Colon (tissue), 2 donors: ENCODE data around the gene OPCML.

Experiments used
- FAIRE-seq: peaks from 2 replicates; lab custom pipeline; 2012; peaks lifted over from hg19 to GRCh38; lab: Jason Lieb, UNC
- donor health status: control.
- donor health status: control.

OPCML gene

DNA sequence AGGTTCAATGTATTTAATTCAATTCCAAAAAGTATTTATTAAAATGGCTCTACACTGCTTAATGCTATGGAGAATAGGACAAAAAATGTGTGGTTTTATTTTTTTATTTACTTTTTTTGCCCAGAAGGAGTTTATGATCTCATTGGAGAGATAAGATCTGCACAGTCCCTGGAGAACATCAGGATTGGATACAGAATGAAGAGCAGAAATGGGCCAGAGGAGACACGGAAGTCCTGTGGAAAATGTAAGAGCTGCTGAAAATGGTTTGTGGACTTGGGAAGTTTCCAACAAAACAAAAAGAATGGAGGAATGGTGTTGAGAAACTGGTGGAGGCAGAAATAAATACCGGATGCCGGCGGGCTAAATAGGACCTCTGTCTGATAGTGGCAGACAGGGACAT is 554.6 kb downstream of the OPCML start:
- no peak for FAIRE-seq

DNA sequence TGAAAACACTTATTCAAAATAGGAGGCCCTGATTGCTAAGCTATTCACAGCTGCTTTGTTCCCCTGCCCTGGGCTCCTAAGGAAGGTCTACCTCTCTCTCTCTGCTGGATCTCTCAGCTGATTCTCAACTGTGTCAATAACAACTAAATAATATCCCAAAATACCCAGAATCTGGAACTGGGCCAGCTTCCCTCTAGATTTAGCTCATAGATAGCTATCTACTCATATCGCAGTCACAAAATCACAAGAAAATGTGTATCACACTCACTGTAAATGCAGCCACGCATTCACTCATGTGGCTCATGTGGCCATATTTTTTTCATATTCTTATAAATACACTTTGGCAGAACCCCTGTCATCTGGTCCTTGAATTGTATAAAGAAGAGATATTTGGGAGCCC is 555.1 kb downstream of the OPCML start:
- FAIRE-seq, result no peak

DNA sequence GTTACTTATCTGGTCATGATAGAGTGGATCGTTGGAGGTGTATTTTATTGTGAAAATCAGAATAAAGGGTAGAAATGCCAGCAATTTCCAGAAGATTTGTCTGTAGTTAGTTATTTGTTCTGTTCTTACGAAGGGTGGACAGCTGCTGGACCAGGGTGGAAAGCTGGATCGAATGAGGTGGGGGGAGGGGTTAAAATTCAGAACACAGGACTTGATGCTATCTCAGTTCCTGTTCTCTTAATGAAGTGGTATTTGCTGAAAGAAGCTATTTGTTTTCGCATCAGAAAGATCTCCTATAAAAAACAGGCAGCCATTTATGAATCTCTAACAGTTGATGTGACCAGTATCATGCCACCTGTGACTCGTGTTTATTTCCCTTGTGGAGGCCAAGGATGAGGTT is 556.2 kb downstream of the OPCML start:
- FAIRE-seq, result no peak

DNA sequence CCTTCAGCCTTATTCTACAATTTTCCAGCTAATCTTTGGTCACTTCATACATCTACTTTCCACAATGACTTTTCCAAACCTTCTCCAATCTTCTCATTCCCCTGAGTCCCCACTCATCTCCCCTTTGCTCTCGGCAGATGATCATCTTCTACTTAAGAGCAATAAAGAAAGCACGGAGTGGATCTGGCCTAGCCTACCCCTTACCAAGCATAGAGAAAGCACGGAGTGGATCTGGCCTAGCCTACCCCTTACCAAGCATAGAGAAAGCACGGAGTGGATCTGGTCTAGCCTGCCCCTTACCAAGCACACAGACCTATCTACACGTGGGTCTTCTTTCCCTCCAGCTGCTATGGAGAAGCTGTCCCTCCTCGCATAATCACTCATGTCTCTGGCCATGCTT is 558.6 kb downstream of the OPCML start:
- FAIRE-seq, result no peak

DNA sequence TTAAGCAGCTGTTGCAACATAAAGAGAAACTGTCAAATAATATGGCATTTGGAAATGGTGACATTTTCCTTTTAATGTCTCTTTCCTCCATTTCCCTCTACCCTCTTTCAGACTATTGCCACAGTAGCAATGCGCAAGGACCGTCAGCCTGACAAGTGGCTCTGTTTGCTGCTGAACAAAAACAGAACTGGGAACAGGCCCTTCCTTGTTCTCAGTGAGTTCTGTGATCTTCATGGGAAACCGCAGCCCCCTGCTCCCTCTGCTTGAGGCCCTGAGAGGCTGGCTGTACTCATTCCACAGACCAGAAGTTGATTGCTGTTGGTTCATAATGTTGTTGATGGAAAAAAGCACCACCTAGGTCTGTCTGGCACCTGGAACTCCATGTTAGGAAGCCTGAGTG is 559.7 kb downstream of the OPCML start:
- FAIRE-seq, result no peak

DNA sequence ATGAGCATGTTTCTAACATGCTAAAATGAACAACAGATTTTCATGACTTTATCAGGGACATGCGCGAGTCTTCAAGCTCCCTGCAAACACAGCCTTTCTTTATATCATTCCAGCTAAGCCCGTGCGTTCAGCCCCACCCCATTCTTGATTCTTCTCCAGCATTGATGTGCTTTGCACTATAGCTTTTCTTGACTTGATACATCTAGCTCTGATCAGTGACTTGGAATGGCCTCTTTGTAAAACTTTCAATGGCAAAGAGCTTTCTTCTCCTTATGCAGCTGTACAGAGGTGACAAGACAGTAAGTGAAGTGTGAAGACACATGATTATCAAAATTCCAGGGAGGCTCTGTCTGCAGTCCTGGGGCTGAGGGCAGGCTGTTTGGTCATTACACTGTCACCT is 561.0 kb downstream of the OPCML start:
- FAIRE-seq, result no peak

DNA sequence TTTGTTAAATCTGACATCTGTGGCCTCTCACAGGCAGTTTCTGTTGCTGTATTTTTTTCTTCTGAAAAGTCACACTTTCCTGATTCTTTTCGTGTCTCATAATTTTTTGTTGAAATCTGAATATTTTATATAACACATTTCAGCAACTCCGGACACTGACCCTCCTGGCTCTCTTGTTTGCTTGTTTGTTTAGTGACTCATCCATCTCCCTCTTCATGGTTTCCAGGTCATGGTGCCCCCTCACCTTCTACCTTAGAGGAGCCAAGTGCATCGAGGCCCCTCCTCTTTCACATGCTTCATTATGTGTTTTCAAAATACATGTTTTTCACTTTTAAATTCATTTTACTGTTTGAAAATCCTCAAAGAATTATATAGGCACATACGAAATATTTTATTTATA is 562.4 kb downstream of the OPCML start:
- FAIRE-seq, result no peak

DNA sequence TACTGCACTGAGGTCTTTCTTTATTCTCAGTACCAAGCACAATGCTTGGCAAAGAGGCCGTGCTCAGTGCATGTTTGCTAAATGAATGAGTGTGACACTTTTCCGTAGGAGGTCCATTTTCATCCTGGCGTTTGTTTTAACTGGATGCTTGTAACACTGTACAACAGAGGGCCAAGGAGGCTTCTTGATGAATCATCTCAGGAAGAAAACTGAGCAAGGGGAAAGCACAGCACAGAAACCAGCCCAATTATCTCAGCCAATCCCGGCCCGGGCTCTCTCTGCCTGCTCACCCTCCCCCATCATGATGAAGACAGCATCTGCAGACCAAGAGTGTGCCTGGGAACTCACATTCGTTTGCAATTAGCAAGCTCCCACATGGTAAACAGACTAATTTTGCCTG is 570.3 kb downstream of the OPCML start:
- no peak for FAIRE-seq

DNA sequence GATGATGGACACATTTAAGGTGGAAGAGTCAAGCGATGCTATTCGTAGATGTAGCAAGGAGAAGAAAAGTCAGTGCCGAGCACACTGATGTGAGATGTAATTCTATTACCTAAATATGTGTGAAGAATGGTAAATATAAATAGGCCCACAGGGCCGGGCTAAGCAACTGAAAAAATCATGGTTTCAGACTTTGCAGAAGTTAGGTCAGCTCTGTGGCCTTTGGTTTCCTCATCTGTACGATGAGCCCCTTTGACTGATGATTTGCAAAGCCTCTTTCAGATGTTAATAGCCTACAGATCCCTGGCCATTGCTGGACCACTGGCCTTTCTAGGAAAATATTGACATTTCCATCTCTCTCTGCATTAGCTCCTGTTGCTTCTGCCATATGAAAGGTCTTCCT is 570.8 kb downstream of the OPCML start:
- FAIRE-seq, result no peak

DNA sequence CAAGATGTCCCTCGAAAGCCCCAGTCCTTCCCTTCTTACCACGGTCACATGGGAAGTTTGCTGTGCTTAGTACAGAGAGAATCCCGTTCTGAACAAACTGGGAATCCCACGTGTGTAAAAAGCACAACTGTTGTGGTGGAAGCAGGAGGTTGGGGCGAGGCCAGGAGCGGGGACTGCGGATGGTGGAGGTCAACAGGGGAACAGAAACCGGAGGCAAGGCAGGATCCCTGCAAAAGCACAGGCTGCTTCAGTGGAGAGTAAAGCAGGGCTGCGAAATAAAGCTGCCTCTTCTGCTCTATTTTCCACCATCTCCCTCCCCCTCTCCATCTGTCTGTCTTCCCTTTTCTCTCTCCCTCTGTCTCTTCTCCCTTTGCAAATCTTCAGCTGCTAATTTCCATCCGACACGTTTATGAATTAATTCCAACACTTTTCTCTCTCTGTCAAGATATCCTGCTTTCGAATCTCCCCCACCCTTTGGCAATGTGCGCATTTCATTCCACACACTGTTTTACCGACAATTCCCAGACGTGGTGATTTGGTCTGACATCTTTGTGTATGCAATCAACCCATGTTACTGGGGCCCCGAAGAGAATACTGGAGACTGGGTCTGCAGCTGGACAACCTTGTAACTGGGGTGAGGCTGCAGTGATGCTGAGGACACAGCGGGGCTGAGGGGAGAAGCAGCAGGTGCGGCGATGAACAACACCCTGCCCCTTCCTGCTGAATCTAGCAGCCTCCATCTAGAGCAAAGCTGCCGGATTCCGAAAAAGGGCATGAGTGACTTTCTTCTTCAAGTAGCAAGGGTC is 571.8 kb downstream of the OPCML start:
- no peak for FAIRE-seq

DNA sequence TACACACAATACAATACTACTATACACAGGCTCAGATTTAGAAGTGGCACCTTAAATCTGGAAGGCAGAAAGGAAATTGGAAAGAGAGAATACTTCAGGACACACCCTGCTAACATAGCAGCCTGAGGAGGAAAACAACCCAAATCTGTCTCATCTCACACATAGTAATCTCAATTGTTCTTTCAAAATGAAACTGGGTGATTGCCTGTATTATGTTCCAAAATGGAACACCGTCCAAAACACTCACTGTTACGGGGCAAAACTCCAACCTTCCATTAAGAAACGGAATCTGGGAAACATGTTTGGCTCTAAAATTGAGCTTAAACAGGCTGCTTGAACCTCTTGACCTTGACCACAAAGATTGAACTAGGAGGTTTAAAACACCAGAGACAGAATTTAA is 572.6 kb downstream of the OPCML start:
- no peak for FAIRE-seq

DNA sequence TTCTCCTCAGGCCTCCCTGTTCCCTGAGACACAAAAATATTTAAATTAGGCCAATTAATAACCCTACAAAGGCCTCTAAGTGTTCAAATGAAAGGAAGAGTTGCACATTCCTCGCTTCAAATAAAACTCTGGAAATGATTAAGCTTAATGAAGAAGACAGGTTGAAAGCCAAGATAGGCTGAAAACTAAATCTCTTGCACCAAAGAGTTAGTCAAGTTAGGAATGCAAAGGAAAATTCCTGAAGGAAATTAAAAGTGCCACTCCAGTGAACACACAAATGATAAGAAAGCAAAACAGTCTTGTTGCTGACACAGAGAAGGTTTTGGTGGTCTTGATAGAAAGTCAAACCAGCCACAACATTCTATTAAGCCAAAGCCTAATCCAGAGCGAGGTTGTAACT is 574.4 kb downstream of the OPCML start:
- no peak for FAIRE-seq

DNA sequence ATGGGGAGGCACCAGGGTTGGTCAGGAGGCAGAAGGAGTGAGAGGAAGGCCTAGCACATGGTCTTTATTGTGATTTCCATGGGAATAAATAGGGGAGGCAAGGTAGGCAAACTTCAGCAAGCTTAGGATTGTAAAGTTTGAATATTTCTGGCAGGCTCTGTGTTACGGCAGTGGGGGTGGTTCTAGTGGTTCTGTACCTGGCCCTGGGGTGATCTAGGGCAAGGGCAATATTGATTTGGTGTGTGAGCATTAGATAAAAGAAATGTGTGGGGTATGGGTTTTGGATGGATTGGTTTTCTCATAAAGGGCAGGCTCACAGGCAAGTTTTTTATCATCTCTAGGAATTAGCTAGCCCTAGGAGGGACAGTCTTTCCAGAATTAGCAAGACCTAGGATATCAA is 584.0 kb downstream of the OPCML start:
- FAIRE-seq, result no peak

DNA sequence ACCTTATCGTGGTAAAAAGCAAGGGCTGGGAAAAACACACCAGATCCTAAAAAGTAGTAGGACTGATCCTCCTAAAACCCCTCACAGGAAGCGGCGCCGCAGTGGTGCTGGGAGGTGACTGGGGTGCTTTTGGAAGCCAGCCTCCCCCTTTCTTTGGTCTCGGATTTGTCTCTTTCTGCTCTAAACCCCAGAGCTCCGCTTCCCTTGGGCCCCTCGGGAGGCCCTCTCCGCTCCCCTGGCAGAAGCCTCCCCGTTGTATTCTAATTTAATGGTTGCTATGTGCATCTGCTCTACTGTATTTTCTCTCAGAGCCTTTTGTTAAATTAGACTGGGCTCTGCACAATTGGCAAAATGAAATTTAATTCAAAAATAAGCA is 587.7 kb downstream of the OPCML start:
- FAIRE-seq, result no peak

DNA sequence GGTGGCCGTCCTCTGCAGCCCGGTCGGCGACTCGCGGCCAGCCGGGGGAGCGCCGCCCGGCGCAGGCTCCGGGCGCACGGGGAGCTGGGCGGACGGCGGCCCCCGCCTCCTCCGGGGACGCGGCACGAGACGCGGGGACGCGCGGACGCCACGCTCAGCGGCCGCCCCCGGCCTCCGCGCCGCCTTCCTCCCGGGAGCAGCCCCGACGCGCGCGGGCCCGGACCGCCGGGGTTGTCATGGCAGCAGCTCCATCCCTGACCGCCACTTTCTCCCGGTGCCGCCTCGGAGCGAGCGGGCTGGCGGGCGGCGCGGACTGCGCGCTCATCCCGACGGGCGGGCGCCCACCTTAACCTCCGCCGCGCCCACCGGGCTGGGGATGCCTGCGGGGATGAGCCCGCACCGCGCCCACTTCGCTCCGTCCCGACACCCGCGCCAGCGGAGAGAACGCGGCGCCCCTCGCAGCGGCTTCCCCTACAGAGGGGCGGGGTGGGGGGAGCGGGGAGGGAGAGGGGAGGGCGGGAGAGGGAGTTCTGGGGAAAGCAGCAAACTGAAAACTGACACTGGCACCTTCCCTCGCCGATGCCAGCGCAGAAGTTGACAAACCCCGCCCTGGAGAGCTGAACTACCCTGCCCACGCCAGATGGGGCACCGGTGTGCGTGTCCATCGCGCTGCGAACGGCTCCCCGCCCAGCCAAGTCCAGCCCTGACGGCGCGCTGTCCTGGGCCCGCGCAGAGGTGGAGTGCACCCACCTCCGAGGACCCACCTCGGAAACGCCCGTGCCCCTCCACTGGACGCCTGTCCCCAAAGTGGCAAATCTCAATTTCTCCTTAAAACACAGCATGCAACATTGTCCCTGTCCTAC is 588.4 kb downstream of the OPCML start:
- FAIRE-seq, result no peak

DNA sequence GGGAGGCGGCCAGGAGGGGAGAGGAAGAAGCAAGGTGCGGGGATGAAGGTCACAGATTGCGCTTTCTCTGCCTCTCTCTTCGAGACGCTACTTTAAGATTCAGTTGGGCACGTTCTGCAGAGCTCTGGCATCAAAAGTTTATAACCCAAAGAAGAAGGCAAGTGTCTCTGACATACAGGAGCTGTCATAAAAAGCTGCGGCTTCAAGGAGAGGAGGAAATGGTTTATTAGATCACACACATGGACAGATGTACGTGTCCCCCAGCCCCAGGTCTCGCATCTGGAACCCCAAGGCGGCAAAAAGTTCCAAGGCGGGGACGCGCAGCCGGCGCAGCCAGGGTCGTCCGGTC is 589.0 kb downstream of the OPCML start:
- no peak for FAIRE-seq

DNA sequence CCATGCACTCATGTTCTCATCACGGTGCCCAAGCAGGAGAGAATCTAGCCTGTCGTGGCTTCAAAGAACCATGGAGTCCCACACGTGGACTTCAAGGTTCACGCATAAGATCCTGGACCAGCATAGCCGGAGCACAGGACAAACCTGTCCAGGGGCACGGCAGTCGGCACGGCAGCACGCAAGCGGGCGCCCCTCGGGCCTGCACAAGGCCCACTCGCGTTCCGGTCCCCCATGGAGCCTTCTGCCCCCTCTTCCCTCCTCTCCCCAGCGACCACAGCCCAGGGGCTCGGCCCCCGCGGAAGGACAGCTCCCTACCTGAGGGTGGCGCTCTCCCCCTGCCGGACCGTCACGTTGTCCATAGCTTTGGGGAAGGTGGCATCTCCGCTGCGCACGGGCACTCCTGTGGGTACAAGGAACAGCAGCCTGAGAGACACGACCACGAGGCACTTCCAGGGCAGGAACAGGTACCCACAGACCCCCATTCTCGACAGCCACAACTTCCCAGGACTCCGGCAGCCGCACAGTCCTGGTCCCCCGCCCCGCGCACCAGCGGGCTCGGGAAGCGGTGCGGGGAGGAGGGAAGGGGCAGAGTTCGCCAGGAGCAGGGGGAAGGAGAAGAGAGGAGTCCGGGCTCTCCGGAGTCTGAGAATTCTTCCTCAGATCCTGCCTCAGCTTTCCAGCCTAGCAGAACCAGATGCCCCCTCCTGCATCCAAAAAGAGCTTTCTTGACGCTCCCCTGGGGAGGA is 589.5 kb downstream of the OPCML start:
- no peak for FAIRE-seq

DNA sequence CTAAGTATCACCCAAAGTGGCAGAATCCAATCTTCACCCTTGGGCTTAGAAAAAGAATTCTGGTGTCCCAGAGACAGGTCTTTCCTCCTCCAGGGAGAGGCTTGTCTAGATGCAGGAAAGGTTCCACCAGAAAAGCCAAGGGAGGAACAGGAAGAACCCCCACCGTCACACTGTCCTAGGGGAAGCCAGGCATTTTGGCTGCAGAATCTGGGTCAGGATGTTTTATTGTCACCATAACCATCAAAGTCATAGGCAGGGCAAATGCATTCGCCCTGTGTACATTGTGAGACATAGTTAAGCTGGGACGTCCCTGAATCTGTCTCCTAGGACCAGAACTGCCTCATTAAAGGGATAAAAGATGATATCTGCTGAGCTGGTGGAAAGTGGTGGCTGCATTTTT is 590.5 kb downstream of the OPCML start:
- no peak for FAIRE-seq

DNA sequence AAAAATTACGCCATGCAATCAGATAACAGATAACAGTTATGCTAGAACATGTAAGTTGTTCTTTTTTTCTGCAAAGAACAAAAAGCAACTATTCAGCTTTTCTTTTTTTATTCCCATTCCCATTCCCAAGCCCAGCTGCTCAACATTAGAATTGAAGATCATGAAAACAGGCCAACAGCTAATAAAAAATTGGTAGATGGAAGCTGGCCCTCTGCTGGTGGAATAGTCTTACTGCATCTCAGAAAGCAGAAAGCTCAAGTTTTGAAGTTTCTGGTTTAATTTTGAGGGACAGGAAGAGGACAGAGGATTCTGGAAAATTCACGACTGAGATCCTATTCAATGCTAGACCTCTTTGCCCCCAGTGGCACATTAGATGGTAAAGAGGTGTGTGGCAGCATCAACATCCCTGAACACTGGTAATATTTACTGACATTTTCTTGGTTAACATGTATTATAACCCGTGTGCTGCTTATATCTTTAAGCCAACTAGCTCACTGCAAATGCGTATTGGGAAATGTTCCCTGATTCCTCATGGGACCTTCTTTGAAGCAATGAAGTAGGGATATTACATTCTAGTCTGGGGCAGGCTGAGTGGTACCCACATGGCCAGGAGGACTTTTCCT is 591.2 kb downstream of the OPCML start:
- FAIRE-seq, result no peak

DNA sequence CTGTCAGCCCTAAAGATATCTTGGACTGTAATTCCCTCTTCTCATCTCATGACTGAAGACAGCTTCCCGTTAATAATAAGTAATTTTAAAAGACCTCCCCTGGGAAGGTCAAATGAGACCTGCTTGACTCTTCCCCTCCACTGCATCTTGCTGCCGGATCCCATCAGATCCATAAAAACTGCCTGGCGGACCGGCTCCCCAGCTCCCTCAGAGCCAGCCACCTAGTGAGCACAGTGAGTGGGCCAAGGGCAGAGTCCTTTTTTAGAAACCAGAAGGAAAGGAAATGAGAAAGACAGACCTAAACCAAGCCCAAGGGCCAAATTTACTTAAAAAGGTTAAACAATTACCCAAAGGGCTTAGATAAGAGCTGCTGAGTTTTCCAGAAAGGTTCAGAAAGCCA is 595.3 kb downstream of the OPCML start:
- FAIRE-seq, result no peak

DNA sequence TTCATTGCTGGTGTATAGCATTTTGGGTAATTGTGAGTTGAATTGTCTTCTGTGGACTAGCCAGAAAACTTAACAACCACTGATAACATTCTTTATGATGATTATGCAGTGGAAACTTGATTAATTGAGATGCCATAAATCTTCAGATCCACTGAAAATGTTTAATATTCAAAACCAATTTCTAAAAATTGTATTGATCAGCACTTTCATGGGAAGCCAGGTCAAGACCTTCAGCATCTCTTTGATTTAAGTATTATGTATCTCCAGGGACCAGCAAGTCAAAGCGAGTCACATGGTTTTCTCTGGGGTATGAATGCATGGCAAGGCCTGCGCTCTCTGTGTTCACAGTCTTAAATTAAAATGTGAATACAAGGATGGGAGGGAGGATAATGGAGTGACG is 596.9 kb downstream of the OPCML start:
- no peak for FAIRE-seq

DNA sequence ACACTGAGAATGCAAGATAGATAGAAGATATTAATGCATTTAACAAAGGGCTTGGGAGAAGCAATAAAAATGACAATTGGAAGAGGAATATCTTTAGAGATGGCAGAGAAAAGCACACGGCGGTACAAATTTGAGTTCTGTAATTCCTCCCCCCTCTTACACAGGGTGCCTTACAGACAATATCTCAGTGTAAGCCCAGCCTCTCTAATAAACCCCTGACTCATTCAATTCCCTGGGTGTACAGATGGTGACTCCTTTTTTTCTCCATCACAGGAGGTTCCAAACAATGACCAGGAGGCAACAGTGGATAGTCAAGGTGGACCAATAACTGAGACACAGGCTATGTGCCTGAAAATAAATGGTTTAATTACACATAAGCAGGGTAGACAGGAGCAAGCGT is 598.6 kb downstream of the OPCML start:
- FAIRE-seq, result no peak
